NOMO-1 (cell line): Measurements from ENCODE around the gene FAM131A.

ENCODE experiments used
- DNase-seq, 2 experiments: peaks; one replicate each; lab custom pipeline; 2025; ENCODE audit not compliant: unreplicated experiment in 2 of 2; lab: John Stamatoyannopoulos, UW

Gene FAM131A

GRCh38 chr3:184355261-184356040, 18.1 kb downstream of the FAM131A start:
- DNase-seq: no peak

DNA sequence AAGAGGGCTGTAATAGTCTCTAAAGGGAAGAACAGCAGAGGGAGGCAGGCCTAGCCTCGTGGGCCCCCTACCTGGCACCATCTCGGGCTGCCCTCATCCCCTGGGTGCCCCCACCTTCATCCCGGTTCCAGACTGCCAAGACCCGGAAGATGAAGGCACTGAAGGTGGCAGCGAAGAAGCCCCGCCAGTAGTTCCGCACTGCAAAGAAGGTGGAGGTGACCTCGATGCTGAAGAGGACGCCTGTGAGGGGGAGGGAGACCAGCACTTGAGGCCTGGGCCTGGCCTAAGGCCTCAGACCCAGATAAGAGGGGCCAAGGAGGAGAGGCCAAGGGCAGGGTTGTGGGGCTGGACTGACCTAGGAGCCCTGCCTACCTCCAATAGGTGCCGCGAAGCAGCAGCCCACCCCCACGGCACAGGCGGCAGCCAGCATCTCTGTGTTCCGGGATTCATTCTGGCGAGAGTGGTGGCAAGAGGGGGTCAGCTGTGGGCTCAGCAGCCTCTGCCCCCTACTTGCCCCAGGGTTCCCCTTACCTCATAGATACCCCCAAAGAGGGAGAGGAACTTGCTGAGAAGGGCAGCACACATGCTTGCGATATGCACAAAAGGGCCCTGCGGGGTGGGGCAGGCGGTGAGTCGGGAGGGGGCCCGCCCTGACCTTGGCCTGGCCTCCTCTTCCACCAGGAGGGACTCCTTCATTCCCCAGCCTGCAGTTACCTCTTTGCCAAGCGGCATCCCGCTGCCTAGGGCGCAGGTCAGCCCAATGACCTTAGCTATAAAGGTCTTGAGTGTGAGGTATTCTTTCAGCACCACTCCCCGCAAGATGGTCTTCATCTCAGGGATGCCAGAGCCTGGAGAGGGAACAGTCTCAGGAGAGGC, 20.1 kb downstream of the FAM131A start:
- DNase-seq: no peak

GRCh38 chr3:184358124-184358767, 20.8 kb downstream of the FAM131A start:
- DNase-seq: no peak

GRCh38 chr3:184358921-184359350, 21.5 kb downstream of the FAM131A start:
- DNase-seq: no peak

DNA sequence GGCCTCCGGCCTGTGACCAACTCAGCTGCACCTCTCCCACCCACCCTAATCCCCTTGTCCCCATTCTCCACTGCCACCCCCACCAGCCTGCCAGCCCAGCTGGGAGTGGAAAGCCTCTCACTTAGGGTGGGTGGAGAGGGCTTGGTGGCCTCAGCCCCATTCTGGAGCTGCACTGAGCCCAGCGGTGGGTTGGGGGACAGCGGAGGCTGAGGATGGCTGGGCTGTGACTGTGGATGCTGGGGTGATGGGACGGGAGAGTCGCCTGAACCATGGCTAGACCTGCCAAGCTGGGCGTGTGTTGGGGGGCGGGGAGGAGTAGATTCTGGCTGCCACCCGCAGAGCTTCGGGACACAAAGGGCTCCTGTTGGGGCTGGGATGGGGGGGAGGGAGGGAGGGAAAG, 22.2 kb downstream of the FAM131A start:
- DNase-seq: no peak

DNA sequence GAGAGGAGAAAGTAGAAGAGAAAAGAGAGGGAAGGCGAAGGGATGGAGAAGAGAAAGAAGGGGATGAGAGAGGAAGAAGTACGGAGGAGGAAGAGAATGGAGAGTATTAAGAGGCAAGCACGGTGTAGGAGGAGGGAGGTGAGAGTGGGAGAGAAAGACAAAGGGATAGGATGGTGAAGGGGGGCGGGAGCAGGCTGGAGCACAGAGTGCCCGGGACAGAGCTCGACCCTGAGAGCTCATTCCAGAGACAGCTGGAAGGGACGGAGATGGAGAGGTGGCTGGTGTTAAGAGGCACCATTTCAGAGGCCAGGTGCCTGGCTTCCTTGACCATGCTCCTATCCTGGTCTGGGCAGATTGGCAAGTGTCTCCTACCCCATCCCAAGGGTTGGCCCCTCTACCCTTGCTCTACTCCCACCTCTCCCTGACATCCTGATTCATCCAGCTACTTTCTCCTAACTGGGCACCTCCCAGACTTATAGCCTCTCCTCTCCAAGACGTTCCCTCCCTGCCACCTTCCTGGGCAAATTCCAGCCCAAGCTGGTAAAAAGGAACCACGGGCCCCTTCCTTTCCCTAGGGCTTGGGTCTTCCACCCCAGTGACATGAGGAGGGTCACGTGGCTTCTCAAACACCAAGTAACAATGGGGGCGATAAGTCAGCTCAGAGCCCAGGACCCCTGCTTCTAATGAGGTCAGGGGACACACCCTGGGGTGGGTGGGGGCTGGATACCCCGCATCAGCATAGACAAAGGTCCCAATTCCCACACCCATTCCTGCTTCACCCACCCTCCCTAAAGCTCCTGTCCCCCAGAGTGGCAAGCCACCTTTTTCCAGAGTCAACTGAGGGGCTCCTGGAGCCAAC, 22.9 kb downstream of the FAM131A start:
- DNase-seq: no peak

DNA sequence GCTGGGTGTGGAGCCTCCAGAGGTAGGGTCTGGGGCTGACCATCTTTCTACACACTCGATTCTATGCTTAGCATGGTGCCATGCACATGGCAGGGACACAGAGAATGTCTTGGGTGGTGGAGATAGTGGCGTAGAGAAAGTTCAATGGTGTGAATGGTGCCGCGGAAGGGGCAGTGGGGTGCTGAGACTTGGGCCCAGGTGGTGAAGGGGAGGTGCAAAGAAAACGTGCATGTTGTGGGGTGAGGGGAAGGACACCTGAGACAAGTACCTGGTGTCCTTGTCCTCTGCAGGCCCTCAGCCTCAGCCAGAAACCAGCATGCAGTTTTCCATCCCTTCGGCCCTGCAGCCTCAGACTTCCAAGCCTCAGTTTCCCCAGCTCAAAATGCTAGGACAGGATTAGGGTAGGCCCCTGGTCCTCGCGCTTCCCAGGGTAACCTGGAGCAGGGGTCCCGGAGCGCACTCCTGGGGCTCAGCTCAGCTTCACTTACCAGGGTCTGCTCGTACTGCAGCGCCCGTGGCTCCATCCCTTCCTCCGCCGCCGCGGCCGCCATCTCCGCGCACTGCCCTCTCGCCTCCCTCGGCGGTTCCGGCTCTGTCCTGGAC, 23.6 kb downstream of the FAM131A start:
- no peak for DNase-seq

GRCh38 chr3:184361532-184361931, 24.1 kb downstream of the FAM131A start, which contains the start of the genes CLCN2 and POLR2H:
Gene CLCN2, minus strand, starts transcription at chr3:184361605. Its CDS starts 126 bp downstream, at chr3:184361479.
Gene POLR2H, plus strand, starts transcription at chr3:184361710. Its CDS starts 1,783 bp downstream, at chr3:184363493.
- peak; percentile 50 to 79 for DNase-seq

DNA sequence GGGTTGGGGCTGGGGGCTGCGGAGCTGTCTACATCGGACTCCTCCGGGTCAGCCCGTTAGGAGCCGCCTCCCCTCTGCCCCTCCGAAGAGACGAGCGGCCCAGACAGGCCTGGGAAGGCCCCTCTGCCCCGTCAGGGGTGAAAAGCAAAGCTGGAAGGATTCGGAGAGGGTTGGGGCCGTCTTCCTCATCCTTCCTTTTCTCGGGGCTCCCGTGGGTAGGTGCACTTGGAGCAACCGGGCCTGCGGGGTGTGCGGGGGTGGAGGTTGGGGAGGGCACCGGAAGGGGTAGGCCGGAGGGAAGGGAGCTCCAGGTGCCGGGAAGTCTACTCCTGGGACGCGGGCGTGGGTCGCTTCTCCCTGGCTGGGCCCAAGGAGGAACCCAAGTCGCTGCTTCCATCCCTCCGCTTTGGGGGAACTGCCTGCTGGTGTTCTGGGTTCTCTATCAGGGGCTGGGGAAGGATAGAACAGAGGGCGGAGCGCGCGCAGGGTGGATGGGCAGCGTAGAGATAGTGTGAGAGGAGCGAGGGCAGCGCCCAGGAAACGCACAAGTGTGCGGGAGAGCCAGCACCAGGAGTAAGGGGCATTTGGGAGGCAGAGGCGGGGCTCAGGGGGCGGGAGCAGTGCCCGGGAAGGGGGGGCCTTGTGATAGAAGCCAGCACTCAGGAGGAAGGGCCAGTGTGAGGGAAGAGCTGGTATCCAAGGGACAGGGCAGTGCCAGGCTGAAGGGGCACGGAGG, 24.7 kb downstream of the FAM131A start:
- peak; percentile 45 to 46 for DNase-seq

GRCh38 chr3:184362668-184363546, 25.5 kb downstream of the FAM131A start:
- peak; percentile 99 to 100 for DNase-seq

- no peak for DNase-seq
These were observed 29.4 kb downstream of the FAM131A start for GRCh38 chr3:184366619-184367289.

DNA sequence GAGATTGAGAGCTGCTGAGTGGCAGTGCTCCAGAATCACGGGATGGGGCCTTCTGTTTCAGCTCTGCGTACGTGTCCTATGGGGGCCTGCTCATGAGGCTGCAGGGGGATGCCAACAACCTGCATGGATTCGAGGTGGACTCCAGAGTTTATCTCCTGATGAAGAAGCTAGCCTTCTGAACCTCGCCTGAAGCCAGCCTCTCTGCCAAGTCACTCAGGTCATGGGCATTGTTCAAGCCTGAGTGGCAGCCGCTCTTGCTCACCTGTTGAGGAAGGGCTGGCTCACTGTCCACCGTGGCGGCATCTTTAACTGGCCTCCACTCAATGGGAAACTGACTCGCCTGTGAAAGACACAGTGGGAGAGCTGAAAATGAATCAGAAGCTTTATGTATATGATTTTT, 30.7 kb downstream of the FAM131A start:
- DNase-seq: no peak

GRCh38 chr3:184368586-184369183, 31.3 kb downstream of the FAM131A start:
- no peak for DNase-seq

GRCh38 chr3:184371570-184372018, 34.2 kb downstream of the FAM131A start:
- DNase-seq: peak; percentile 81 to 89

DNA sequence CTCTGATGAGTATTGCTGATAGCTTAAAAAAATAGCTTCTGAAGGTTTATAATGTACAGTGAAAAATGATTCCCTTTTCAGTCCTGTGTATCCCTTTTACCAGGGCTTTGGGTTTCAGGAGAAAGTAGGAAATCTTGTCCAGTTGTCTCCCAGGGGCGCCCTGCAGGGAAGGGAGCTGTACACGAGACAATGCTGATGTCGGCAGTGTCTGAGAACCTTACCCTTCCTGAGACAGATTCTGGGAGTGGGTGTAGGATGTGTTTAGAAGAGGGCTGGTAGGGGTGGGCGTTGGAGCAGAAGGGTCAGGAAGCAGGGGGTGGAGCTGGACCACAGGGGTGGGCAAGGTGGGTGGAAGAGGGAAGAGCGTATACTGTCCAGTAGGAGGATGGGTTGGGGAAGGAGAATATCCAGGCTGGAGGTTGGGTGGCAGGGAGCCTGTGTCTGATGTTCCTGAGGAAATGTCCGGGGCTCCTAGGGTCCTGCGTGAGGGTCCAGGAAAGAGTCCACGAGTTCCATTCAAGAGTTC, 35.0 kb downstream of the FAM131A start:
- DNase-seq: no peak

DNA sequence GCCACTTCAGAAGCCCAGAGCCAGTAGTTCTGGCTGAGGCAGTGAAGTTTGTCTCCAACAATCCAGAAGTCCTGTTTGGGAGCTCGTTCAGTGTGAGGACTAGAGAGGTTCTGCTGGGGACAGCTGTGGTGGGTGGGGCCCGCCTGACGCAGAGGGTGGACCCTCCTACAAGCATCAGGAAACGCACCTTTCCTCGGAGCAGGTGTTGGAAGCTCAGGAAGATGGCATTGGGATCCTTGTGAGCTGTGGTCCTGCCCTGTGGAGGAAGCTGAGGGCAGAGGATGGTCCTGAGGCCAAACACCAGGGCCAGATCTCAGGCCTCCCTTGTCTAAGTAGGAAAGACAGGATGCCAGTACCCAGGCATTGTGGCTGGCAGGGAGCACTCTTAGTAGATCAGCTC, 35.5 kb downstream of the FAM131A start:
- no peak for DNase-seq

DNA sequence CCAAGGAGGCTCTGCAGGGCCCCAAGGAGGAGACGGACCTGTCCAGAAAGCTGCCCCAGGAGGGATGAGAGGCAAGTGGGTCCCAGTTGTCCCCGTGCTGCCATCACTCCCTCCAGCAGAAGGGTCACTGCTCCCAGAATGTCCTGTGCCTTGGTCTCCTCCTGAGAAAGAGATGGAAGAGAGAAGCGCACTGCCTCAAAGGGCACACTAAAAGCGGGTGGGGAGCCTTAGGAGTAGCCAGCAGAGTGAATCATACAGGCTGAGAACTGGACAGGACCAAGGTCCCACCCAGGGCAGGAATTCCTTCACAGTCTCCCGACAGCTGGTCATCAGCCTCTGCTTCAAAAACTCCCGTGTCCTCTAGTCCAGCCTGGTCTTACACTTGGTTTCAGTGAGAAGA, 36.0 kb downstream of the FAM131A start:
- no peak for DNase-seq
